PC-9 (cell line): ENCODE results near the gene SGSH. TPM values are rescaled to one million over a fixed set of nuclear protein-coding genes. Genes with fewer than 3 reads are reported as not detected.

Experiments used
- BruUV-seq: library from RNA; stranded (reverse); fragments of 400-500 nt; replicated peaks from 2 replicates; lab custom pipeline; 2021; lab: Mats Ljungman, UMichigan
- CTCF ChIA-PET: fragments of 300-600 bp; sonication (Branson Sonifier 250); formaldehyde crosslinking; loops from one replicate; lab custom pipeline; 2022; ENCODE audit warnings: antibody characterized with exemption; lab: Charles Lee
- POLR2A ChIA-PET: fragments of 300-600 bp; sonication (Branson Sonifier 250); formaldehyde crosslinking; loops from one replicate; lab custom pipeline; 2022; ENCODE audit warnings: antibody characterized with exemption; ENCODE audit not compliant: unreplicated experiment; lab: Charles Lee
- DNase-seq, 2 experiments: peaks; one replicate each; pipeline versions ENCODE4 v3.0.0 to v3.0.0-alpha.2; 2015 to 2022; ENCODE audit warnings: mixed read lengths in 1 of 2
- H2AFZ ChIP-seq: fragments of 200-600 bp; sonication (generic); 2 replicates; pipeline ENCODE4 v1.8.1; 2017; ENCODE audit warnings: antibody characterized with exemption
- H3F3A ChIP-seq: fragments of 200-600 bp; sonication (generic); 2 replicates; pipeline ENCODE4 v1.8.1; 2017; ENCODE audit warnings: antibody characterized with exemption, mild to moderate bottlenecking, low read depth; ENCODE audit not compliant: insufficient read depth
- H3K27ac ChIP-seq: fragments of 200-600 bp; sonication (generic); 2 replicates; pipeline ENCODE4 v1.6.1; 2016; ENCODE audit warnings: mixed run types
- H3K27me3 ChIP-seq: fragments of 200-600 bp; sonication (generic); 2 replicates; pipeline ENCODE4 v1.6.1; 2016; ENCODE audit warnings: low read depth, mixed run types; ENCODE audit not compliant: insufficient read depth
- H3K36me3 ChIP-seq: fragments of 200-600 bp; sonication (generic); 2 replicates; pipeline ENCODE4 v1.6.1; 2016; ENCODE audit warnings: low read depth, mixed run types
- H3K4me1 ChIP-seq: fragments of 200-600 bp; sonication (generic); replicated peaks from 2 replicates; pipeline ENCODE4 v1.6.1; 2016; ENCODE audit warnings: mixed run types; ENCODE audit not compliant: insufficient read depth
- H3K4me2 ChIP-seq: fragments of 200-600 bp; sonication (generic); 2 replicates; pipeline ENCODE4 v1.6.1; 2017; ENCODE audit warnings: mixed run types
- H3K4me3 ChIP-seq: fragments of 200-600 bp; sonication (generic); 2 replicates; pipeline ENCODE4 v1.6.1; 2016; ENCODE audit warnings: mixed run types
- H3K79me2 ChIP-seq: fragments of 200-600 bp; sonication (generic); 2 replicates; pipeline ENCODE4 v1.6.1; 2017; ENCODE audit warnings: low read depth, mixed run types
- H3K9me2 ChIP-seq: fragments of 200-600 bp; sonication (generic); 2 replicates; pipeline ENCODE4 v1.8.1; 2017; ENCODE audit warnings: mild to moderate bottlenecking; ENCODE audit not compliant: insufficient read depth
- H3K9me3 ChIP-seq: fragments of 200-600 bp; sonication (generic); 2 replicates; pipeline ENCODE4 v1.8.1; 2016; ENCODE audit warnings: low read depth; ENCODE audit not compliant: insufficient read depth
- H4K20me1 ChIP-seq: fragments of 200-600 bp; sonication (generic); 2 replicates; pipeline ENCODE4 v1.8.1; 2017; ENCODE audit not compliant: insufficient read depth
- CTCF ChIP-seq: fragments of 200-600 bp; sonication (generic); conservative IDR thresholded peaks from 2 replicates; pipeline ENCODE4 v1.6.1; 2017; ENCODE audit warnings: mixed run types, antibody characterized with exemption, mild to moderate bottlenecking, moderate library complexity
- EZH2 ChIP-seq: fragments of 200-600 bp; sonication (generic); IDR thresholded peaks from 2 replicates; pipeline ENCODE4 v1.8.0; 2017; ENCODE audit warnings: antibody characterized with exemption, low read depth
- intact Hi-C: fragments of 100-400 bp; cut with micrococcal nuclease; formaldehyde crosslinking; loops from one replicate; pipeline ENCODE4 v1.10.0; 2022; ENCODE audit not compliant: unreplicated experiment
- total RNA-seq: library from RNA; stranded (reverse); gene quantifications from 2 replicates; pipeline ENCODE4 v1.2.3, GENCODE V29; 2021

The SGSH gene
- total RNA-seq, 1 experiment from 2014 or later, result 28.4 TPM

DNA sequence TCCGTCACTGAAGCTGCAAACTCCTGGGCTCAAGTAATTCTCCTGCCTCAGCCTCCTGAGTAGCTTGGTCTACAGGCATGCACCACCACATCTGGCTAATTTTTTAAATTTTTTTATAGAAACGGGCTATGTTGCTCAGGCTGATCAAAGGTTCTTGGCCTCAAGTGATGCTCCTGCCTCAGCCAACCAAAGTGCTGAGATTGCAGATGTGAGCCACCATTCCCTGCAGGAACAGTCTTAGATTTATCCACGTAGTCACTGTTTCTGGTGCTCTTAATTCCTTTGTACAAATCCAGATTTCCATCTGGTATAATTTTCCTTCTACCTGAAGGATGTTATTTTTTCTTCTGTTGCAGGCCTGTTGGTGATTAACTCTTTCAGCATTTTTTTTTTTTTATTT lies 13.1 kb upstream of the SGSH start:
- CTCF ChIA-PET, result no interaction called here

DNA sequence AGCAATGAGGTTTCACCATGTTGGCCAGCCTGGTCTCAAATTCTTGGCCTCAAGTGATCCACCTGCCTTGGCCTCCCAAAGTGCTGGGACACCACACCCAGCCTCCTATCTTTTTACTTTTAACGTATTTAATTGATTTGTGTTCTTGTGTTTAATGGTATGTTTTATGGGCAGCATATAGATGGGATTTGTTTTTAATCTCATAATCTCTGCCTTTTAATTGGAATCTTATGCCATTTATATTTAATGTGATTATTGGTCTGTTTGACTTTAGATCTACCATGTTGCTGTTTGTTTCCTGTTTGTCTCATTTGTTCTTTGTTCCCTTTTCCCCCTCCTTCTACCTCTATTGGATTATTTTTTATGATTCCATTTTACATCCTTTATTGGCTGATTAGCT lies 12.3 kb upstream of the SGSH start:
- Histone ChIP-seq H2AFZ (no peak overlapping the region), H3K27me3 (no peaks in the 10 kb centered on the region), H3K4me2 (no peak overlapping the region), H3K4me1 (no peaks in the 10 kb centered on the region), H3K79me2 (no peaks in the 10 kb centered on the region), H3K9me2 (no peaks in the 10 kb centered on the region), H3K9me3 (no peaks in the 10 kb centered on the region; the same call in 1 of the 2 replicates), H3K27ac (no peak overlapping the region), H3K4me3 (no peak overlapping the region), H3K36me3 (no peaks in the 10 kb centered on the region), H4K20me1 (no peaks in the 10 kb centered on the region), H3F3A (no peaks in the 10 kb centered on the region)
- intact Hi-C loops, result no loop called here
- BruUV-seq, result no TSS peak
- no peak for TF ChIP-seq CTCF
- TF ChIP-seq EZH2, result no peak
- CTCF ChIA-PET, result no interaction called here
- POLR2A ChIA-PET, result no interaction called here
- no peak for DNase-seq

More for the DNA sequence above, 13.1 kb upstream of the SGSH start:
- Histone ChIP-seq H3K27me3 (no peaks in the 10 kb centered on the region), H3K4me2 (no peak overlapping the region), H2AFZ (no peak overlapping the region), H3K4me1 (no peaks in the 10 kb centered on the region), H3K27ac (no peak overlapping the region), H4K20me1 (no peaks in the 10 kb centered on the region), H3K36me3 (no peaks in the 10 kb centered on the region), H3K9me3 (no peaks in the 10 kb centered on the region; the same call in 1 of the 2 replicates), H3K4me3 (no peak overlapping the region), H3K9me2 (no peaks in the 10 kb centered on the region), H3F3A (no peaks in the 10 kb centered on the region), H3K79me2 (no peaks in the 10 kb centered on the region)
- intact Hi-C loops, result no loop called here
- BruUV-seq, result no TSS peak
- no peak for DNase-seq
- POLR2A ChIA-PET, result no interaction called here
- no peak for TF ChIP-seq CTCF
- no peak for TF ChIP-seq EZH2

GRCh38 chr17:80229011-80229410 lies 8.9 kb upstream of the SGSH start:
- Histone ChIP-seq H3K36me3 (no peaks in the 10 kb centered on the region), H3K9me2 (no peaks in the 10 kb centered on the region), H3K27ac (no peak overlapping the region), H3F3A (no peaks in the 10 kb centered on the region), H3K79me2 (no peaks in the 10 kb centered on the region), H3K4me3 (no peak overlapping the region), H4K20me1 (no peaks in the 10 kb centered on the region), H2AFZ (no peak overlapping the region), H3K9me3 (no peaks in the 10 kb centered on the region; the same call in 1 of the 2 replicates), H3K4me1 (no peaks in the 10 kb centered on the region), H3K4me2 (no peak overlapping the region), H3K27me3 (no peaks in the 10 kb centered on the region)
- ChIA-PET CTCF (interaction anchor here (0.7 kb wide), 1 partner anchor 228 kb away, joined by 7 read pairs; no protein-coding TSS in a partner anchor), POLR2A (interaction anchor here (0.6 kb wide), 2 partner anchors 9 to 123 kb away, joined by 4 read pairs; partner anchors contain the start of gene SLC26A11)
- intact Hi-C loops, result no loop called here
- no TSS peak for BruUV-seq
- DNase-seq, result no peak
- TF ChIP-seq EZH2, result no peak

- Histone ChIP-seq H3K4me2 (no peak overlapping the region), H3F3A (no peaks in the 10 kb centered on the region), H3K79me2 (no peaks in the 10 kb centered on the region), H3K4me1 (no peaks in the 10 kb centered on the region), H3K27ac (no peak overlapping the region), H2AFZ (no peak overlapping the region), H3K4me3 (no peak overlapping the region), H3K27me3 (no peaks in the 10 kb centered on the region), H3K36me3 (no peaks in the 10 kb centered on the region), H3K9me3 (no peaks in the 10 kb centered on the region; the same call in 1 of the 2 replicates), H4K20me1 (no peaks in the 10 kb centered on the region), H3K9me2 (no peaks in the 10 kb centered on the region)
- ChIA-PET CTCF (no interaction called here), POLR2A (interaction anchor here (0.6 kb wide), 1 partner anchor 8 kb away, joined by 4 read pairs; the partner anchor contains the start of gene SLC26A11)
- TF ChIP-seq CTCF (no peak), EZH2 (no peak)
- intact Hi-C loops, result no loop called here
- no TSS peak for BruUV-seq
- DNase-seq, result no peak
Measured at GRCh38 chr17:80228477-80228876, 8.3 kb upstream of the SGSH start.
